Activated T-cell treated with anti-CD3 and anti-CD28 coated beads, Interleukin-2, amount 50 U/mL, for 24 hours (primary cell): ENCODE measurements around the gene RTL9.
"Not testable (repeated sequence)": the region's sequence is repeated elsewhere in the genome, so short reads cannot be mapped to it uniquely, and the experiment has no call there.

Experiments
- DNase-seq: peaks from one replicate; pipeline ENCODE4 v3.0.0-alpha.2; 2020
- H3K27ac Mint-ChIP-seq: 2 replicates; pipeline ENCODE4 v1.8.0; 2020; ENCODE audit warnings: mild to moderate bottlenecking, mixed read lengths
- H3K27me3 Mint-ChIP-seq: 2 replicates; pipeline ENCODE4 v1.8.0; 2020; ENCODE audit warnings: mixed read lengths
- H3K36me3 Mint-ChIP-seq: 2 replicates; pipeline ENCODE4 v1.8.0; 2020; ENCODE audit warnings: low read depth, mixed read lengths
- H3K4me1 Mint-ChIP-seq: 2 replicates; pipeline ENCODE4 v1.8.0; 2020; ENCODE audit warnings: low read depth, mixed read lengths
- H3K4me3 Mint-ChIP-seq: 2 replicates; pipeline ENCODE4 v1.8.0; 2020; ENCODE audit warnings: mild to moderate bottlenecking, moderate library complexity, mixed read lengths
- H3K9me3 Mint-ChIP-seq: 2 replicates; pipeline ENCODE4 v1.8.0; 2020; ENCODE audit warnings: mixed read lengths

Gene RTL9

DNA sequence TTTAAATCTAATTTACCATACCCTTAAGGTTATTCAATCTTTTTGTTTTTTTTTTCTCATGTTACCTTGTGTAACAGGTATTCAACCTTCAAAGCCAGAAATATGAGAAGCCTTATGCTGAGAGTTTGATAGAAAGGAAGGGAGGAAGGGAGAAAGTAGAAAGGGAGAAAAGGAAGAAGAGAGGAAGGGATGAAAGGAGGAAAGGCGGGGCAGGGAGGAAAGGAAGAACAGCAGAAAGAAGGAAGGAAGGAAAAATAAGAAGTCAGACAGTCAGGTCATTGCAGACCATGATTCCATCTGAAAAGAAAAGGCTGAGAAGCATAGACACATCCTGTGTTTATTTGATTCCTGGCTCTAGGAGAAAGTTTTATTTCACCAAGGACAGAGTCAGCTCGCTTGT, 30.9 kb downstream of the RTL9 start:
- H3K4me1 Mint-ChIP-seq: no peaks in the 10 kb centered on the region
- peaks cover 35% of the 10 kb centered on the region for H3K27me3 Mint-ChIP-seq
- H3K4me3 Mint-ChIP-seq: no peak overlapping the region
- DNase-seq: no peak
- no peaks in the 10 kb centered on the region for H3K36me3 Mint-ChIP-seq
- H3K27ac Mint-ChIP-seq: no peak overlapping the region
- no peaks in the 10 kb centered on the region for H3K9me3 Mint-ChIP-seq

- H3K27ac Mint-ChIP-seq: no peak overlapping the region
- H3K4me3 Mint-ChIP-seq: no peak overlapping the region
- no peaks in the 10 kb centered on the region for H3K4me1 Mint-ChIP-seq
Observed at GRCh38 chrX:110391086-110391485, 32.4 kb downstream of the RTL9 start.

GRCh38 chrX:110394651-110395050, 36.0 kb downstream of the RTL9 start:
- no peaks in the 10 kb centered on the region for H3K36me3 Mint-ChIP-seq
- no peaks in the 10 kb centered on the region for H3K9me3 Mint-ChIP-seq
- DNase-seq: no peak
- H3K27ac Mint-ChIP-seq: no peak overlapping the region
- H3K4me3 Mint-ChIP-seq: no peak overlapping the region
- peaks cover 42% of the 10 kb centered on the region for H3K27me3 Mint-ChIP-seq
- no peaks in the 10 kb centered on the region for H3K4me1 Mint-ChIP-seq

More at GRCh38 chrX:110391086-110391485, 32.4 kb downstream of the RTL9 start:
- H3K9me3 Mint-ChIP-seq: no peaks in the 10 kb centered on the region
- H3K27me3 Mint-ChIP-seq: peaks cover 35% of the 10 kb centered on the region
- DNase-seq: no peak
- no peaks in the 10 kb centered on the region for H3K36me3 Mint-ChIP-seq

- Mint-ChIP-seq H3K9me3 (no peaks in the 10 kb centered on the region), H3K27ac (no peak overlapping the region), H3K27me3 (peaks cover 38% of the 10 kb centered on the region), H3K4me3 (no peak overlapping the region), H3K4me1 (no peaks in the 10 kb centered on the region), H3K36me3 (no peaks in the 10 kb centered on the region)
- no peak for DNase-seq
Observed at GRCh38 chrX:110395877-110396276, 37.2 kb downstream of the RTL9 start.

- Mint-ChIP-seq H3K4me3 (no peak overlapping the region), H3K36me3 (no peaks in the 10 kb centered on the region), H3K27me3 (peaks cover 34% of the 10 kb centered on the region)
Observed at GRCh38 chrX:110396735-110397134, 38.1 kb downstream of the RTL9 start.

GRCh38 chrX:110397339-110397738, 38.7 kb downstream of the RTL9 start:
- Mint-ChIP-seq H3K27me3 (peaks cover 37% of the 10 kb centered on the region), H3K36me3 (no peaks in the 10 kb centered on the region), H3K27ac (no peak overlapping the region), H3K4me1 (no peaks in the 10 kb centered on the region), H3K4me3 (no peak overlapping the region), H3K9me3 (no peaks in the 10 kb centered on the region)
- no peak for DNase-seq

More at GRCh38 chrX:110396735-110397134, 38.1 kb downstream of the RTL9 start:
- no peak for DNase-seq
- no peaks in the 10 kb centered on the region for H3K4me1 Mint-ChIP-seq
- no peaks in the 10 kb centered on the region for H3K9me3 Mint-ChIP-seq
- H3K27ac Mint-ChIP-seq: no peak overlapping the region

- Mint-ChIP-seq H3K27ac (no peak overlapping the region), H3K4me1 (no peaks in the 10 kb centered on the region), H3K27me3 (peaks cover 37% of the 10 kb centered on the region), H3K4me3 (no peak overlapping the region), H3K9me3 (no peaks in the 10 kb centered on the region), H3K36me3 (no peaks in the 10 kb centered on the region)
- no peak for DNase-seq
Observed at GRCh38 chrX:110397904-110398303, 39.3 kb downstream of the RTL9 start.

DNA sequence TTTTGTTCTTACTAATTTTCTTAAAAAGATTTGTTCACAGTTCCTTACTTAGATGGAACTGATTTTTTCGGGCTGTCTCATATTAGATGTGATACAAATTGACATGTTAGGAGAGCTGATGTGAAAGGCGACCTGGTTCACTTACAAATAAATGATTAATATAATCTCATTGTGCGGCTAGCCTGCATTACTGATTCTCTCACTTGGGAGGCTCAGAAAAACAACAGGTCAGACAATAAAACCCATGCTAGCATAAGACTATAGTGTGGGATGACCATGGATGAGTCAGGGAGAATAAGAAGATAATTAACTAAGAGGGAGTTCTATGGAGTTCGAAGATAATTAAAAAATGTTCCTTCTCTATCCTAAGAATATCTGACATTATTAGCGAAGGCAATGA, 40.8 kb downstream of the RTL9 start:
- no peaks in the 10 kb centered on the region for H3K36me3 Mint-ChIP-seq
- H3K4me1 Mint-ChIP-seq: no peaks in the 10 kb centered on the region
- no peak overlapping the region for H3K4me3 Mint-ChIP-seq
- no peak overlapping the region for H3K27ac Mint-ChIP-seq
- H3K9me3 Mint-ChIP-seq: no peaks in the 10 kb centered on the region
- peaks cover 37% of the 10 kb centered on the region for H3K27me3 Mint-ChIP-seq
- no peak for DNase-seq

- Mint-ChIP-seq H3K27me3 (peaks cover 37% of the 10 kb centered on the region), H3K27ac (no peak overlapping the region), H3K4me3 (no peak overlapping the region), H3K4me1 (no peaks in the 10 kb centered on the region), H3K36me3 (no peaks in the 10 kb centered on the region), H3K9me3 (no peaks in the 10 kb centered on the region)
- DNase-seq: no peak
Observed at GRCh38 chrX:110399966-110400365, 41.3 kb downstream of the RTL9 start.

DNA sequence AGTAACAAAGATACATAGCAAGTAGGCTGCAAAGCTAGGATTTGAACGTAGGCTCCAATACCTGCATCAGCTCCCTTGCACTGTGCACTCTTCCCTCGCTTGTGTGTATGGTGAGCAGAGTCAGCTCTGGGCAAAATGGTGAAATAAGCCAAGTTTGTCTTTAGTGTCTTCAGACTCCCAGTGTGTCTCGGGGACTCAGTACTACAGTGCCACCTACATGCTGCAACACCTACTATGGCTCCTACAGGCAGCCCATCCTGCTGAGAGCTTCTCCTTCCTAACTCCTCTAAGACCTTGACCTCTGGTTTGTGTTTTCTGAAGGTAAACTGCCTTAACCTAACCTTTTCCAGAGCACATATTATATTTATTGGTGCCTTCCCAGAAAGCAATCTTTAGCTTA, 42.5 kb downstream of the RTL9 start:
- Mint-ChIP-seq H3K9me3 (no peaks in the 10 kb centered on the region), H3K36me3 (no peaks in the 10 kb centered on the region), H3K27ac (no peak overlapping the region), H3K4me1 (no peaks in the 10 kb centered on the region), H3K4me3 (no peak overlapping the region), H3K27me3 (peaks cover 37% of the 10 kb centered on the region)
- no peak for DNase-seq

GRCh38 chrX:110402091-110402849, 43.6 kb downstream of the RTL9 start:
- no peak overlapping the region for H3K27ac Mint-ChIP-seq
- H3K27me3 Mint-ChIP-seq: peaks cover 29% of the 10 kb centered on the region
- H3K4me3 Mint-ChIP-seq: no peak overlapping the region
- DNase-seq: no peak
- no peaks in the 10 kb centered on the region for H3K9me3 Mint-ChIP-seq
- no peaks in the 10 kb centered on the region for H3K36me3 Mint-ChIP-seq
- no peaks in the 10 kb centered on the region for H3K4me1 Mint-ChIP-seq

DNA sequence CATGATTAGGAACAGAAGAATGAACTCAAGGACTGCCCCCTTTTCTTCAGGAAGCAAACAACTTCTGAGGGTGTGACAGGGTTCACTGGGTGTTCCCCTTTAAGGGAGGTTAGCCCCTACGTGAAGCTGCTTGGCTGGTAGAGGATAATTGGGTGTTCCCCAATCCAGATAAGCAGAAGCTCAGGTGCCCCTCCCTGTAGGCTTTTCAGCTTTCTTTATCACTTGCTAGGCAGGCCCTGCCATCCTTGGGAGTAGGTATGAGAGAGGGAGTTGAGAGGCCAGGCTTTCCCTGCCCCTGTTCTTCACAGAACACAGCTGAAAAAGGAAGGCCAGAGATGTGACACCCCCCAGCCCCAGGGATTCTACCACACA, 44.2 kb downstream of the RTL9 start:
- Mint-ChIP-seq H3K27ac (no peak overlapping the region), H3K4me3 (no peak overlapping the region), H3K36me3 (no peaks in the 10 kb centered on the region), H3K27me3 (peaks cover 29% of the 10 kb centered on the region), H3K4me1 (no peaks in the 10 kb centered on the region), H3K9me3 (no peaks in the 10 kb centered on the region)
- no peak for DNase-seq

DNA sequence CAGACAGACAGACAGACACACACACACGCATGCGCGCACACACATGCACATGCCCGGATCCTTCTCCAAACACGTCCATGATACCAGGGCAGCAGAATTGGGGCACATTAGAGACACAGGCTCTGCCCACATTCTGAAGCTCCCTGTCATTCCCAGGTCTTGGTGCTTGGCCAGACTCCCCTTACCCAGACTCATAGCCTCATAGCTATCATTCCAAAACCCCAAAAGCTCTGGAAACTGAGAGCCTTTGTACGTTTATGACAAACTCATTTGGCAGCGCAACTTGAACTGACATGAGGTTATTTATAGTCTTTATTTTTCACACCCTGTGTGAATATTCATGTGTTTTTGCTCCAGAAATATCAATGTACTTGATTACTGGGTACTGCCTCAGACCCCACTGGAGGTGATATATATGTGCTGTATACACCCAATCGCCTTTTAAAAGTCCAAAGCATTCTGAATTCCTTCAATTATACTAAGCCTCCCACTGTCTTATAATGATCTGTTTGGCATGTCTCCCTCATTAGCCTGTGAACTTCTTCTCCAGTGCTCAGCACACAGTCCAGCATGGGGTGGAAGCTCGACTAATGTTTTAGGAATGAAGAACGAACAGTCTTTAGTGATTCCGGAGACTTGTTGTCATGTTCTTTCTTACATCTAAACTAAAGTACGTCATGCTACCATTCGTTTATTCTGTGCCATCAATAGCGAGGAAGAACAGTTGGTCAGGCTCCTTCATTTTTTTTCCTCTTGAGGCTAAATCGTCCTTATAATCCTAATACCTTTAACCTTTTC, 45.0 kb downstream of the RTL9 start:
- H3K4me1 Mint-ChIP-seq: no peaks in the 10 kb centered on the region
- H3K27me3 Mint-ChIP-seq: peaks cover 30% of the 10 kb centered on the region
- H3K4me3 Mint-ChIP-seq: no peak overlapping the region
- H3K9me3 Mint-ChIP-seq: no peaks in the 10 kb centered on the region
- H3K27ac Mint-ChIP-seq: no peak overlapping the region
- DNase-seq: no peak
- H3K36me3 Mint-ChIP-seq: no peaks in the 10 kb centered on the region

DNA sequence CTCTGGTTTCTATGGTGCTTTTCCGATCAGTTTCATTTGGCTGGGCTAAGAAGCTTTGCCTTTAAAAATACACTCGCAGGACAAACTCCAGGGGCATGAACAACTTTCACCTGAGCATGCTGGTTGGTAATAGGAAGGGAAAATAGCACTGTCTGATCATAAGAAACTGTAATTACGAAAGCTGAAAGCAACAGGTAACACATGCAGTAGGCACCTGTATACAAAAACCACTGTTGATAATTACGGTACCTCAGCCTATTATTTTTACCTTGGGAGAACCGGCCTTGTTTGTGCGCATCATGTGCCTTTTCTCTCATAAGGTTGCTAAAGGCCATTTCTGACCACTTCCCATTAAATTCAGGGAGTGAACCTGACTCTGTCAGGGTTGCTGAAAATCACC, 45.7 kb downstream of the RTL9 start:
- DNase-seq: no peak
- H3K4me1 Mint-ChIP-seq: no peaks in the 10 kb centered on the region
- H3K9me3 Mint-ChIP-seq: no peaks in the 10 kb centered on the region
- H3K4me3 Mint-ChIP-seq: no peak overlapping the region
- H3K27me3 Mint-ChIP-seq: peaks cover 26% of the 10 kb centered on the region
- no peak overlapping the region for H3K27ac Mint-ChIP-seq
- no peaks in the 10 kb centered on the region for H3K36me3 Mint-ChIP-seq

DNA sequence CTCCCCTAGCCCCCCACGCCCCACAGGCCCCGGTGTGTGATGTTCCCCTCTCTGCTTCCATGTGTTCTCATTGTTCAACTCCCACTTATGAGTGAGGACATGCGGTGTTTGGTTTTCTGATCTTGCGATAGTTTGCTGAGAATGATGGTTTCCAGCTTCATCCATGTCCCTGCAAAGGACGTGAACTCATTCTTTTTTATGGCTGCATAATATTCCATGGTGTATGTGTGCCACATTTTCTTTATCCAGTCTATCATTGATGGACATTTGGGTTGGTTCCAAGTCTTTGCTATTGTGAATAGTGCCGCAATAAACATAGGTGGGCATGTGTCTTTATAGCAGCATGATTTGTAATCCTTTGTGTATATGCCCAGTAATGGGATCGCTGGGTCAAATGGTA, 47.6 kb downstream of the RTL9 start:
- H3K27me3 Mint-ChIP-seq: peaks cover 38% of the 10 kb centered on the region
- not testable (repeated sequence) for H3K9me3 Mint-ChIP-seq, H3K4me3 Mint-ChIP-seq, H3K4me1 Mint-ChIP-seq, DNase-seq, H3K36me3 Mint-ChIP-seq, H3K27ac Mint-ChIP-seq
